ENCODE data around the gene POMT1. TPM values are rescaled to one million over a fixed set of nuclear protein-coding genes. Genes with fewer than 3 reads are reported as not detected.
"Not testable (repeated sequence)": the region's sequence is repeated elsewhere in the genome, so short reads cannot be mapped to it uniquely, and the experiment has no call there.

POMT1 gene
- total RNA-seq, 1 experiment from 2014 or later = 20.9 TPM

- DNase-seq (ENCODE audit: low read depth, low spot score) = no peak
- in situ Hi-C loops (cut with HindIII; ENCODE audit: low pct_unique_long_range_greater_than_20kb, low sequenced_read_pairs) = no loop called here
Measured at GRCh38 chr9:131487001-131487400, 15.7 kb upstream of the POMT1 start.

- in situ Hi-C loops (cut with HindIII; ENCODE audit: low pct_unique_long_range_greater_than_20kb, low sequenced_read_pairs) = no loop called here
- no peak for DNase-seq (ENCODE audit: low read depth, low spot score)
Measured at GRCh38 chr9:131487621-131488031, 15.1 kb upstream of the POMT1 start.

GRCh38 chr9:131490514-131490913, 12.2 kb upstream of the POMT1 start:
- DNase-seq (ENCODE audit: low read depth, low spot score) = no peak
- in situ Hi-C loops (cut with HindIII; ENCODE audit: low pct_unique_long_range_greater_than_20kb, low sequenced_read_pairs) = no loop called here

- in situ Hi-C loops (cut with HindIII; ENCODE audit: low pct_unique_long_range_greater_than_20kb, low sequenced_read_pairs) = no loop called here
- no peak for DNase-seq (ENCODE audit: low read depth, low spot score)
Measured at GRCh38 chr9:131491001-131491710, 11.6 kb upstream of the POMT1 start.

GRCh38 chr9:131492070-131492469, 10.6 kb upstream of the POMT1 start:
- in situ Hi-C loops (cut with HindIII; ENCODE audit: low pct_unique_long_range_greater_than_20kb, low sequenced_read_pairs) = no loop called here
- no peak for DNase-seq (ENCODE audit: low read depth, low spot score)

GRCh38 chr9:131494296-131494870, 8.3 kb upstream of the POMT1 start:
- DNase-seq (ENCODE audit: low read depth, low spot score) = no peak
- in situ Hi-C loops (cut with HindIII; ENCODE audit: low pct_unique_long_range_greater_than_20kb, low sequenced_read_pairs) = no loop called here

GRCh38 chr9:131495785-131496184, 6.9 kb upstream of the POMT1 start:
- no peak for DNase-seq (ENCODE audit: low read depth, low spot score)
- in situ Hi-C loops (cut with HindIII; ENCODE audit: low pct_unique_long_range_greater_than_20kb, low sequenced_read_pairs) = no loop called here

- in situ Hi-C loops (cut with HindIII; ENCODE audit: low pct_unique_long_range_greater_than_20kb, low sequenced_read_pairs) = no loop called here
- DNase-seq (ENCODE audit: low read depth, low spot score) = no peak
Measured at GRCh38 chr9:131496844-131497405, 5.8 kb upstream of the POMT1 start.

- in situ Hi-C loops (cut with HindIII; ENCODE audit: low pct_unique_long_range_greater_than_20kb, low sequenced_read_pairs) = no loop called here
- no peak for DNase-seq (ENCODE audit: low read depth, low spot score)
Measured at GRCh38 chr9:131499254-131499767, 3.4 kb upstream of the POMT1 start.

- in situ Hi-C loops (cut with HindIII; ENCODE audit: low pct_unique_long_range_greater_than_20kb, low sequenced_read_pairs) = no loop called here
- no peak for DNase-seq (ENCODE audit: low read depth, low spot score)
Measured at GRCh38 chr9:131500377-131500776, 2.3 kb upstream of the POMT1 start.

- in situ Hi-C loops (cut with HindIII; ENCODE audit: low pct_unique_long_range_greater_than_20kb, low sequenced_read_pairs) = no loop called here
- DNase-seq (ENCODE audit: low read depth, low spot score) = peak; percentile 15
Measured at GRCh38 chr9:131500939-131501541, 1.7 kb upstream of the POMT1 start.

- DNase-seq (ENCODE audit: low read depth, low spot score) = no peak
- in situ Hi-C loops (cut with HindIII; ENCODE audit: low pct_unique_long_range_greater_than_20kb, low sequenced_read_pairs) = no loop called here
Measured at GRCh38 chr9:131503626-131504465, 1.1 kb downstream of the POMT1 start.

GRCh38 chr9:131505012-131505411, 2.3 kb downstream of the POMT1 start:
- in situ Hi-C loops (cut with HindIII; ENCODE audit: low pct_unique_long_range_greater_than_20kb, low sequenced_read_pairs) = no loop called here
- DNase-seq (ENCODE audit: low read depth, low spot score) = no peak

- in situ Hi-C loops (cut with HindIII; ENCODE audit: low pct_unique_long_range_greater_than_20kb, low sequenced_read_pairs) = no loop called here
Measured at GRCh38 chr9:131511416-131511815, 8.7 kb downstream of the POMT1 start.

GRCh38 chr9:131511880-131512279, 9.2 kb downstream of the POMT1 start:
- no peak for DNase-seq (ENCODE audit: low read depth, low spot score)
- in situ Hi-C loops (cut with HindIII; ENCODE audit: low pct_unique_long_range_greater_than_20kb, low sequenced_read_pairs) = no loop called here

More at GRCh38 chr9:131511416-131511815, 8.7 kb downstream of the POMT1 start:
- DNase-seq (ENCODE audit: low read depth, low spot score) = no peak

GRCh38 chr9:131513177-131513576, 10.5 kb downstream of the POMT1 start:
- no peak for DNase-seq (ENCODE audit: low read depth, low spot score)
- in situ Hi-C loops (cut with HindIII; ENCODE audit: low pct_unique_long_range_greater_than_20kb, low sequenced_read_pairs) = no loop called here

- DNase-seq (ENCODE audit: low read depth, low spot score); in situ Hi-C loops (cut with HindIII; ENCODE audit: low pct_unique_long_range_greater_than_20kb, low sequenced_read_pairs): not testable (repeated sequence)
Measured at GRCh38 chr9:131515559-131516031, 12.9 kb downstream of the POMT1 start.

- in situ Hi-C loops (cut with HindIII; ENCODE audit: low pct_unique_long_range_greater_than_20kb, low sequenced_read_pairs) = no loop called here
- DNase-seq (ENCODE audit: low read depth, low spot score) = no peak
Measured at GRCh38 chr9:131516100-131516499, 13.4 kb downstream of the POMT1 start.
